GM10248 (cell line): ENCODE measurements around the gene WFDC2.

Experiments
- CTCF ChIA-PET: fragments of 300-600 bp; sonication (Branson Sonifier 250); formaldehyde crosslinking; extraction: SDS; loops from one replicate; lab custom pipeline; 2021; ENCODE audit warnings: antibody characterized with exemption; lab: Yijun Ruan, JAX
- POLR2A ChIA-PET: fragments of 350-650 bp; sonication (Branson Sonifier 250); formaldehyde crosslinking; extraction: SDS; loops from one replicate; lab custom pipeline; 2020; ENCODE audit warnings: antibody characterized with exemption; lab: Yijun Ruan, JAX
- DNase-seq: peaks from one replicate; pipeline ENCODE4 v3.0.0; 2012; ENCODE audit errors: extremely low spot score
- TF ChIP-seq, protein P1 (sequence below): IDR thresholded peaks from 2 replicates; pipeline ENCODE4 v1.5.1; 2012; ENCODE audit warnings: mild to moderate bottlenecking, low read depth; ENCODE audit errors: extremely low read depth, missing control alignments, control extremely low read depth

Gene WFDC2, protein sequence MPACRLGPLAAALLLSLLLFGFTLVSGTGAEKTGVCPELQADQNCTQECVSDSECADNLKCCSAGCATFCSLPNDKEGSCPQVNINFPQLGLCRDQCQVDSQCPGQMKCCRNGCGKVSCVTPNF

DNA sequence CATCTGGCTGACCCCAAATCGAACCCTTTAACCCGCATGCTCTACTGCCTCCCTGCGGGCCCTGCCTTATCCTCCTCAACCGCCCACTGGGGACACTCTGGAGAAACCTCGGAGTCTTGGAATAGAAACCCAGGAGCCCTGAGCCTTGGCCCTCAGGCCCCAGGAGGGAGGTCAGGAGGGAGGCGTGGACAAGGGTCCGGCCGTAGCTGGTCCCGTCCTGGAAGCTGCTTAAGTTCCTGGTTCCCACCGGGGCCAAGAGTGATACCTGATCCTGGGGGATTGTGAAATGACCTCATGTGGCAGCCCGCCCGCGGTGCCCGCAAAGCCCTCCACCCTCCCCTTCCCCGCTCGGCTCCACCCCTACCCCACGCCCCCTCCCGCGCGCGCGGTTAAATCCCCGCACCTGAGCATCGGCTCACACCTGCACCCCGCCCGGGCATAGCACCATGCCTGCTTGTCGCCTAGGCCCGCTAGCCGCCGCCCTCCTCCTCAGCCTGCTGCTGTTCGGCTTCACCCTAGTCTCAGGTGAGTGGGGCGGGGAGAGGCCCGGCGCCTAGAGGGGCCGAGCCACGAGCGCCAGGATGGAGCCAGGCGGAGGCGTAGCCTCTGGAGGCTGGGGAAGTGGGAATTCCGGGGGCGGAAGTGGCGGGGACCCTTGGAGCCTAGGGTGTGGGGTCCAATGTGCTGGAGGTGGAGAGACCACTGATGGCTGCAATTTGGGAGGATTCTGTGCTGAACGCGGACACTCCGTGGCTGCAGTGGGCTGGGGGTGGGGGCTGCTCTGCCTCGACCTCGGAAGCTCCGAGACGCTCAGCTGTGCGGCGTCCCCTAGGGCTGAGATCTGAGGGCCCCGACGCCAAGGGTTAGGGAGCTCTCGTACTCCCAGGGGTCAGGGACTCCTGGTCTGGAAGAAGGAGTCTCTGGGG, at the start of gene WFDC2:
Gene WFDC2, plus strand, starts transcription at position 418 of the 926 bp plus-strand sequence. Its CDS starts 29 bp downstream, at position 447.
- no peak for DNase-seq
- ChIA-PET CTCF (interaction anchor here (0.8 to 2.1 kb wide), 8 partner anchors 8 to 176 kb away, joined by 3 to 8 read pairs (median 4); partner anchors contain the start of gene SYS1), POLR2A (no interaction called here)
- TF ChIP-seq, protein P1, sequence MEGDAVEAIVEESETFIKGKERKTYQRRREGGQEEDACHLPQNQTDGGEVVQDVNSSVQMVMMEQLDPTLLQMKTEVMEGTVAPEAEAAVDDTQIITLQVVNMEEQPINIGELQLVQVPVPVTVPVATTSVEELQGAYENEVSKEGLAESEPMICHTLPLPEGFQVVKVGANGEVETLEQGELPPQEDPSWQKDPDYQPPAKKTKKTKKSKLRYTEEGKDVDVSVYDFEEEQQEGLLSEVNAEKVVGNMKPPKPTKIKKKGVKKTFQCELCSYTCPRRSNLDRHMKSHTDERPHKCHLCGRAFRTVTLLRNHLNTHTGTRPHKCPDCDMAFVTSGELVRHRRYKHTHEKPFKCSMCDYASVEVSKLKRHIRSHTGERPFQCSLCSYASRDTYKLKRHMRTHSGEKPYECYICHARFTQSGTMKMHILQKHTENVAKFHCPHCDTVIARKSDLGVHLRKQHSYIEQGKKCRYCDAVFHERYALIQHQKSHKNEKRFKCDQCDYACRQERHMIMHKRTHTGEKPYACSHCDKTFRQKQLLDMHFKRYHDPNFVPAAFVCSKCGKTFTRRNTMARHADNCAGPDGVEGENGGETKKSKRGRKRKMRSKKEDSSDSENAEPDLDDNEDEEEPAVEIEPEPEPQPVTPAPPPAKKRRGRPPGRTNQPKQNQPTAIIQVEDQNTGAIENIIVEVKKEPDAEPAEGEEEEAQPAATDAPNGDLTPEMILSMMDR = no peak

DNA sequence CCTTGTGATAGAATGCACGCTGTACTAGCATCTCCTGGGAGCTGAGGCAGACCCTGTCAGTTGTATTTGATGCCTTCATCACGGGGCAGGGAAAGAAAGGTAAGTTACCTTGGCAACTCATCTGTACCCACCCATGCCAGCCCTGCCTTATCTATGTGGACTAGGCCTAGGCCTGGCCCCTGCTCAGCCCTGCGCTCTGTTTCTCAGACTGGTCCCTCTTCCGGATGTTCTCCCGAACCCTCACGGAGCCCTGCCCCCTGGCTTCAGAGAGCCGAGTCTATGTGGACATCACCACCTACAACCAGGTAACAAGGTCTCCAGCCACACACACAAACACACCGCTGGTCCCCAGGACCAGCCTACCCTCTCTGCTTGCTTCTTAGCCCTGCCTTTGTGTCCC, 49.4 kb upstream of the WFDC2 start:
- CTCF ChIA-PET = interaction anchor here (1.4 to 7.2 kb wide), 6 partner anchors 14 to 101 kb away, joined by 5 to 69 read pairs (median 9); partner anchors contain the start of gene SYS1
- POLR2A ChIA-PET = no interaction called here
- TF ChIP-seq, protein P1 = no peak
- DNase-seq = no peak

DNA sequence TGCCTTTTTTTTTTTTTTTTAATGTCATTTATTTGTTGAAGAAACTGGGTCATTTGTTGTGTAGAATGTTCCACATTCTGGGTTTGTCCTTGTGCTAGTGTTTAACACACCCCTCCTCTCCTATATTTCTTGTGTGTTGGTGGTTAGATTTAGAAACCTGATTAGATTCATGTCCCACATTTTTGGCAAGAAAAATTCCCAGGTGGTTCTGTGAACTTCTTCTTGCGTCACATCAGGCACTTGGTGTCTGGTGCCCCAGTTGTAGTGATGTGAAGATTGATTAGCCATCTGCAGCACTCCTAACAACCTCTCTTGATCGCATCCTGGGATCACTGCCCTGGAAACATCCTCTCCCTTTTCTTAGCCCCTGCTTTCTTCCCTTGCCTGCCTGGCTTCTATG, 45.9 kb upstream of the WFDC2 start:
- POLR2A ChIA-PET = no interaction called here
- DNase-seq = no peak
- TF ChIP-seq, protein P1 = no peak
- CTCF ChIA-PET = no interaction called here

DNA sequence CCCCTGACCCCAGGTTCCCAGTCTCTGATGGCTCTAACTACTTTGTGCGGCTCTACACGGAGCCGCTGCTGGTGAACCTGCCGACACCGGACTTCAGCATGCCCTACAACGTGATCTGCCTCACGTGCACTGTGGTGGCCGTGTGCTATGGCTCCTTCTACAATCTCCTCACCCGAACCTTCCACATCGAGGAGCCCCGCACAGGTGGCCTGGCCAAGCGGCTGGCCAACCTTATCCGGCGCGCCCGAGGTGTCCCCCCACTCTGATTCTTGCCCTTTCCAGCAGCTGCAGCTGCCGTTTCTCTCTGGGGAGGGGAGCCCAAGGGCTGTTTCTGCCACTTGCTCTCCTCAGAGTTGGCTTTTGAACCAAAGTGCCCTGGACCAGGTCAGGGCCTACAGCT, 44.0 kb upstream of the WFDC2 start:
- TF ChIP-seq, protein P1 = no peak
- POLR2A ChIA-PET = no interaction called here
- CTCF ChIA-PET = interaction anchor here (16.3 kb wide), 1 partner anchor 56 kb away, joined by 488 read pairs; the partner anchor contains the start of genes SYS1 and TP53TG5
- no peak for DNase-seq

DNA sequence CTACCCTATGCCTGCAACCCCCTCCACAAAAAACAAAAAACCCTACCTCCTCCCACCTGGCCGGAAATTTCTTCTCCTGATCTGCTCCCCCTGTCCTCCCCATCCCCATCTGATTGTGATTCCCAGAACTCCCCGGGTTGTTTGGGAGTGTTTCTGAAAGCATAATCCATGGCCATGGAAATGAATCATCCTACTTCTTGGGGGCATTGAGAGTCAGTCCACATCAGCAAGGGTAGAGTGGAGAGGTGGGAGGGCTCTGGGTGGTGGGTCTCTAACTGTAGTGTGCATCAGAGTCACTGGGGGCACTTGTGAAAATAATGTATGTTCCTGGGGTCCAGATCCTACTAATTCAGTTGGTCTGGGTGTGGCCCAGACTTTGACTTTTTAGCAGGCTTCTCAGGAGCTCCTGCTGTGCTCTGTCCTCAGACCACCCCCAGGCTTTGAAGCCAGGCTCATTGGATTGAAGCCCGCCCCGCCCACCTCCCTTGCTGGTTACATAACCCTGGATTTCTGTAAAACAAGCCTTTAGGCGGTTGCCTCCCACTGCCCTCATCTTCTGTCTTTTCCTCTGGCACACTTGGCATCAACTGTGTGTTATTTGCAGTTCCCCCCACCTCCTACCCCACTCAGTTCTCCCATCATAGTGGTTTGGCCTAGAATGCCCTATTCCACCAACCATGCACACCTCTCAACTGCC, 43.1 kb upstream of the WFDC2 start:
- TF ChIP-seq, protein P1 = no peak
- POLR2A ChIA-PET = no interaction called here
- CTCF ChIA-PET = interaction anchor here (2.4 to 16.3 kb wide), 2 partner anchors 10 to 57 kb away, joined by 20 to 488 read pairs; partner anchors contain the start of genes SYS1 and TP53TG5
- no peak for DNase-seq
